Measurements from ENCODE around the gene MYO1C.

DNA sequence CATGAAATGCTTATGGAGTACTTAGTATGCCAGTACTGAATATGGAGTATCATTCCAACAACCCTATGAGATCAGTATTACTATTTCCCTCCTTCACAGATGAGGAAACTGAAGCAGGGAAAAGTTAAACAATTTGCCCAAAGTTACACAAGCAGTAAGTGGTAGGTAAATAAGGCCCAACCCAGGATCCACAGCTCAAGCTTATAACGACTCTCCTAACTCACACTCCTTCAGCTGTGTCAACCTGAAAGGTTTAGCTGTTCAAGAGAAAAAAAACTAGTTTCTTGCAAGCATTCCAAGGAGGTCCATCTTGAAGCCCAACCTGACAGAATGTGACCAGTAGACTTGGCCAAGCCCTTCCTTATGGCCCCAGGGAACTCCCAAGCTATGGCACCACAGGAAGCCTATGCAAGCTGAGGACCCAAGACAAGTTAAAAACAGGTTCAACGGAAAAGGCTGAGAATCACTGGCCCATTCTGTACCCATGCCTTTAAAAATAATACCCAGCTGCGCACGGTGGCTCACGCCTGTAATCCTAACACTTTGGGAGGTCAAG lies 43.0 kb downstream of the MYO1C start:
- TF ChIP-seq, protein P1, sequence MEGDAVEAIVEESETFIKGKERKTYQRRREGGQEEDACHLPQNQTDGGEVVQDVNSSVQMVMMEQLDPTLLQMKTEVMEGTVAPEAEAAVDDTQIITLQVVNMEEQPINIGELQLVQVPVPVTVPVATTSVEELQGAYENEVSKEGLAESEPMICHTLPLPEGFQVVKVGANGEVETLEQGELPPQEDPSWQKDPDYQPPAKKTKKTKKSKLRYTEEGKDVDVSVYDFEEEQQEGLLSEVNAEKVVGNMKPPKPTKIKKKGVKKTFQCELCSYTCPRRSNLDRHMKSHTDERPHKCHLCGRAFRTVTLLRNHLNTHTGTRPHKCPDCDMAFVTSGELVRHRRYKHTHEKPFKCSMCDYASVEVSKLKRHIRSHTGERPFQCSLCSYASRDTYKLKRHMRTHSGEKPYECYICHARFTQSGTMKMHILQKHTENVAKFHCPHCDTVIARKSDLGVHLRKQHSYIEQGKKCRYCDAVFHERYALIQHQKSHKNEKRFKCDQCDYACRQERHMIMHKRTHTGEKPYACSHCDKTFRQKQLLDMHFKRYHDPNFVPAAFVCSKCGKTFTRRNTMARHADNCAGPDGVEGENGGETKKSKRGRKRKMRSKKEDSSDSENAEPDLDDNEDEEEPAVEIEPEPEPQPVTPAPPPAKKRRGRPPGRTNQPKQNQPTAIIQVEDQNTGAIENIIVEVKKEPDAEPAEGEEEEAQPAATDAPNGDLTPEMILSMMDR (conservative IDR thresholded peaks at IDR 0.05; ENCODE audit: low read length) = no peak
- TF ChIP-seq EZH2phosphoT487 (IDR thresholded peaks at IDR 0.05; ENCODE audit: borderline replicate concordance) = no peak
